ENCODE measurements around the gene MAP2K2.

MAP2K2 gene

GRCh38 chr19:4077800-4078684 is 45.9 kb downstream of the MAP2K2 start:
- no peak for DNase-seq (ENCODE audit: low read depth)

- DNase-seq (ENCODE audit: low read depth) = no peak
These were observed 46.9 kb downstream of the MAP2K2 start for GRCh38 chr19:4077007-4077374.

- no peak for DNase-seq (ENCODE audit: low read depth)
These were observed 48.5 kb downstream of the MAP2K2 start for GRCh38 chr19:4075373-4075772.

DNA sequence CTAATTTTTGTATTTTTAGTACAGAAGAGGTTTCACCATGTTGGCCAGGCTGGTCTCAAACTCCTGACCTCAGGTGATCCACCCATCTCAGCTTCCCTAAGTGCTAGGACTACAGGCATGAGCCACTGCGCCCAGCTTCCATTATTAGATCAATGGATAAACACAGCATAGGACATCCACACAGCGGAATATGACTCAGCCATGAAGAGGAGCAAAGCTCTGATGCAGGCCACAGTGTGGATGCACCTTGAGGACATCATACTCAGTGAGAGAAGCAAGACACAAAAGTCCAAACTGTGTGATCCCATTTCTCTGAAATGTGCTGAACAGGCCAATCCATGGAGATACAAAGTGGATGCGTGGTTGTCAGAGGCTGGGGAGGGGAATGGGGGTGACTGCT is 52.3 kb downstream of the MAP2K2 start:
- DNase-seq (ENCODE audit: low read depth) = no peak

GRCh38 chr19:4069331-4069959 is 54.5 kb downstream of the MAP2K2 start:
- no peak for DNase-seq (ENCODE audit: low read depth)

- no peak for DNase-seq (ENCODE audit: low read depth)
These were observed 55.6 kb downstream of the MAP2K2 start for GRCh38 chr19:4068047-4068966.

- no peak for DNase-seq (ENCODE audit: low read depth)
These were observed 56.4 kb downstream of the MAP2K2 start for GRCh38 chr19:4067396-4068046.

GRCh38 chr19:4066682-4067395 is 57.1 kb downstream of the MAP2K2 start, which contains the start of gene ZBTB7A:
TSS of gene ZBTB7A (minus strand) at chr19:4066899. CDS start at chr19:4055232, 11,667 bp downstream.
- no peak for DNase-seq (ENCODE audit: low read depth)

DNA sequence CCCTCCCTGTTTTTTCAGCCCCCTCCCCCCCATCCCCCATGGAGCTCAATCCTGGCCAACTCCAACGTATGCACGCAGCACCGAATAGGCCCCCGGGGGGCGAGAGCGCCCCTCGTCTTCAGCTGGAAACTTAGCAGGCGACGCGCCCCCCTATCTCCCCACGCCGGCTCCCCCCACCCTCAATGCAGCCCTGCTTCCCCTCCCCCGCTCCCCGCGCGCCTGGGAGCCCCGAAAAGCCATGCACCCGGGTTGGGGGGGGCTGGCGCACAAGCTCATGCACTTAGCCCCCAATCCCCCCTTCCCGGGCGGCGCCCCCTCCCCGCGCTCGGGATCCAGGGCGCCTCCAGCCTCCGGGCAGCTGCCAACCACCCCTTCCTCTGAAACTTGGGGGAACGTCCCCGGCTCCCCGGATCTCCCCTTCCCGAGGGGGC is 57.7 kb downstream of the MAP2K2 start:
- no peak for DNase-seq (ENCODE audit: low read depth)

DNA sequence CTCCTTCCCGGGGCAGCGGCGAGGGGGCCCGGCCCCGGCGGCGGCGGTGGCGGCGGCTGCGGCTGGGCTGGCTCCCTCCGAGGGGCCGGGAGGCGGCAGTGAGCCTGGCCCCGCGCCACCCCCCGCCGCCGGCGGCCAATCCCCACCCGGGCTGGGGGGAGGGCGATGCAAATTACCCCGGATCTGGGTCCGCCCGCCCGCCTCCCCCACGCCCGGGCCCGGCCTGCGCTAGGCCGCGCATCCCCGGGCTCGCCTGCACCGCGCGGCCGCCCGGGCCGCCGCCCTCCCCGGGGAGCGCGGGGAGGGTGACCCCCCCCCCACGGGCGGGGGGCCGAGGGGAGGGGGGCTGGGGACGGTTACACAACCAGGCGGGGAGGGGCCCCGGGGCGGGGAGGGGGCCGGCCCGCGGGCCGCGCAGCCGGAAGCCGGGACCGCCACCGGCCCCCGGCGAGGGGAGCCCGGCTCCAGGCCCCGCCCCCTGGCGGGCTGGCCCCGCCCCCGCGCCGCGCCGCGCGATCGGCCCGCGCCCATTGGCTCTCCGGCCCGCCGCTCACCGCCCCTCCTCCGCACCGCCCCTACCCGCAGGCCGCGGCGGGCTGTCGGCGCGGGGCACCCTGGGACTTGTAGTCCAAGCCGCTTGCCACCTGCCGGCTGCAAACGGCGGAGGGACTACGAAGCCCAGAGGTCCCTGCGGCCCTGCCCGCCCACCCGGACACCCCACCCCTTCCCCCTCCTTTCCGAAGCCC is 58.3 kb downstream of the MAP2K2 start:
- peak; percentile 73 for DNase-seq (ENCODE audit: low read depth)

DNA sequence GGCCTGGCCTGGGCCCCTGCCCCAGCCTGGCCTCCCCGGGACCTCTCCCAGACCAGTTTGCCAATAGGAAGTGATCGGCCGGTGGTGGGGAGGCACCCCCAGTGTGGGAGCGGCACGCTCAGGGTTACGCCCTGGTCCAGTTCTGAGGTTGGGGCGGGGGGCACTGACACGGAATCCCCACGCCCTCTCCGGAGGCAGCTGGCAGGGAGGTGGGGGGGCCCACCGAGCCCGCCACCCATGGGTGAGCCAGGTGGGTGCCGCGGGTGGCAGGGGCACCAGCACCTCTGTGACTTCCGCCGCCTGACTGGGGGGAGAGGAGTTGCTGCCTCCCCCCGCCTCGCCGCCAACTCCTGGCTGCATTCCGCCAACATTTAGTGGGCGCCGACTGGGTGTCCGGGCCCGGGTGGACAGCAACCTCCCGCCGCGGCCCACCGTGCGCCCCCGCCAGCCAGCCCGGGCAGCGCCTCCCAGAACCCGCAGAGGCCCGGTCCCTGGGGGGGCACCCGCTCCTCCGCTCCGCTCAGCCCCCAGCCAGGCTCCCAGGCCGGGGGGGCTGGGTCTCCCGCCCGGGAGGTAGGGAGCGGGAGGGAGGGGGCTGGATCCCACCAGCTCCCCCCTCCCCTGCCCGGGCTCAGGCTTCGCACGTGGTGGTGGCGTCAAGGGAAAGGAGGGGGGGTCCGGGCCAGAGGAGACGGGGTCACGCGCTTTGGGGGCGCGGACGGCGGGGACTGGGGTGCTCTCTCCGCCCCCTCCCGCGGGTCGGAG is 59.2 kb downstream of the MAP2K2 start:
- no peak for DNase-seq (ENCODE audit: low read depth)

- DNase-seq (ENCODE audit: low read depth) = no peak
These were observed 59.8 kb downstream of the MAP2K2 start for GRCh38 chr19:4064149-4064495.

DNA sequence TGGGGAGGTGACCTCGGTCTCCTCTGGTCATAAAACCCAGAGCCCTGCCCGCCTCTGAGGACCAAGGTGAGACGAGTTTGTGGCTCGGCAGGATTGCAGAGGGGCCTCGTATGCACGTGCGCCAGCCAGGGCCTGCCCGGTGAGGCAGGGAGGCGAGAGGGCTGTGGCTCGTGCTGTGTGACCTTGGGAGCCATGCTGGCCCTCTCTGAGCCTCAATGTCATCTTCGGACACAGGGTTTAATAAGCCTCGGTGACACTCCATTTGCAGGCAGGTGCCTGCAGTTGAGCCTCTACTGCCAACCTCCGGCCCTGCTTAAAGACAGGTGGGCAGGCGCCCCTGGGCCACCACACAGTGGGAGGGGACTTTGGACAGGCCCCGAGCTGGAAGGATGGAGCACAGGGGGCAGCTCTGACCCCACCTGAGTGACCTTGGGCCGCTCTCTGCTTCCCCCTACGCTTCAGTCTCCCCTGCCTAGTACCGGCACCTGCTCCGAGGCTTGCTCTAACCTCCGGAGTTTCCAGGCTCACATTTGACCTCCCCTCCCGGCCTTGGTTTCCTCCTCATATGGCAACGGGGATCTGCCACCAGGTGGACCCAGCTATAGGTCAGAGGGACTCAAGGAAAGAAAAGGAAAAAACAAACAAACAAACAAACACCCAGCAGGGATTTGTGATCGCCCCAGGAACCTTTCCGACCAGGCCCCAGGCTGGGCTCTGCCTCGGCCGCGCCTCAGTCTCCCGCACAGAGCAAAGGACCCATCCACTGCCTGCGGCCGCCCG is 60.4 kb downstream of the MAP2K2 start:
- no peak for DNase-seq (ENCODE audit: low read depth)

DNA sequence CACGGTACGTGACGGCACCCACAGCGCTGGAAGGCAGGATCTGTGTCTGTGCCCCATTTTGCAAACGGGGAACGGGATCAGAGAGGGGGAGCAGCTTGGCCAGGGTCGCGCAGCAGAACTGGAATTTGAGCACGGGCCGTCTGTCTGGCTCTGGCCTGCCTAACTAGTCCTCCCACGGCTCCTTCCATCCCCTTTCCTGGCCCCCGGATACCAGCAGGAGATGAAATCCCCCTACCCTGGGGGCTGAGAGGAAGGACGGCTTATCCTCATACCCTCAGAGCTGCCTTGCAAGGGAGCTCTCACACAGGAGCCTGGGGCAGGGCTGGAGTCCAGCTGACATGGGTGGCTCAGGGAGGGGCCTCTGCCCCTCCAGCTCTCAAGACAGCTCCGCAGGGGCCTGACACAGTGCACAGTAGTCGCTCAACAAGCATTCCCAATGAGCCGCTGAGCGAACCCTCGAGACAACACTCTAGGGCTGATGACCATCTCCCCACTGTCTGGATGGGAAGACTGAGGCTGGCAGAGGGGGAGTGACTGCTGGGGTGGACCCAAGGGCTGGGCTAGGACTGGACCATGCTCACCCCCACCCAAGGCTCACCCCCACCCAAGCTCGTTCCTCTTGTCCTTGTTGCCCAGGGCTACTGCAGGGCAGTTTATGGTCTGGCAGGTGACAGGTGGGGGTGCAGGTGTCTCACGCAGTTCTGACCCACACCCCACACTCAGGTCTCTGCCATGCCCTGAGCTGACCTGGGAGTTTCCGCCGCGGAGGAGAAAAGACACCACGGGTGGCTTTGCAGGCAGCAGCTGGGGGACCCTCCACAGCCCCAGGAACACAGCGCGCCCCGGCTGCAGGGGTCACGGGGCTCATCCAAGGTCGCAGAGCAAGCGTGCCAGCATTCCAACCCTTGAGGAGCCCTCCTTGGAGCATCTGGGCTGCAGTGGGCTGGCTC is 61.2 kb downstream of the MAP2K2 start:
- DNase-seq (ENCODE audit: low read depth) = no peak

GRCh38 chr19:4061683-4062418 is 62.1 kb downstream of the MAP2K2 start:
- no peak for DNase-seq (ENCODE audit: low read depth)

DNA sequence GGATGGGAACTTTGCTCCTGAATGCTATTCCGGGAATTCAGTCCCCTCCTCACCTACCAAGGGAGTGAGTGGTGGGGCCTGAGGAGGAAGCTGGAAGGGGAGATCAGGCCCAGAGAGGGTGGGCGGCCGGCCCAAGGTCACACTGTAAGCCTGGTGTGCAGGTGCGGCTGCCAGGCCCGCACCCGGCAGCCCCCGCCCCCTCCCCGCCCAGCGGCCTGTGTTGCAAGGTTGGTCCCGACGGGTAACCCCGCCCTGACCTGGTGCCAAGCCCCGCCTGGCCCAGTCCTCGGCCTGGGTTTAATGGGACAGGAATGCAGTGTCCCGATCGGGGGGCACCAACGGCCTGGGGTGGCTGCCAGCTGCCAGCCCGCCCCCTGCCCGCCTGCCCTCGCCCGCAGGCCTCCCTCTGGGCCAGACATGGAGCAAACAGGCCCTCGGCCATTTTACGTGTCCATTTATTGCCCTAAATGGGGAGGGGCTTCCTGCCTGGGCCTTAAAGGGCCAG is 62.7 kb downstream of the MAP2K2 start:
- DNase-seq (ENCODE audit: low read depth) = no peak

GRCh38 chr19:4060621-4061177 is 63.2 kb downstream of the MAP2K2 start:
- DNase-seq (ENCODE audit: low read depth) = no peak
